Fibroblast of skin of back (primary cell): ENCODE data around the gene JAKMIP3.
A peak's percentile ranks its signal among the peaks of the same experiment; 100 is the strongest.

Experiments
- DNase-seq: peaks from one replicate; pipeline ENCODE4 v3.0.0-alpha.2; 2013

JAKMIP3 gene

GRCh38 chr10:132043861-132044695 is 21.7 kb upstream of the JAKMIP3 start:
- DNase-seq = no peak

- DNase-seq = no peak
Observed at GRCh38 chr10:132044803-132045202, 20.9 kb upstream of the JAKMIP3 start.

GRCh38 chr10:132045324-132045723 is 20.4 kb upstream of the JAKMIP3 start:
- DNase-seq = no peak

- DNase-seq = no peak
Observed at GRCh38 chr10:132047575-132048293, 18.0 kb upstream of the JAKMIP3 start.

- DNase-seq = no peak
Observed at GRCh38 chr10:132048294-132048667, 17.5 kb upstream of the JAKMIP3 start.

GRCh38 chr10:132050191-132050590 is 15.6 kb upstream of the JAKMIP3 start:
- DNase-seq = no peak

- no peak for DNase-seq
Observed at GRCh38 chr10:132052124-132052523, 13.6 kb upstream of the JAKMIP3 start.

GRCh38 chr10:132054564-132054963 is 11.2 kb upstream of the JAKMIP3 start:
- no peak for DNase-seq

GRCh38 chr10:132055616-132056015 is 10.1 kb upstream of the JAKMIP3 start:
- no peak for DNase-seq

GRCh38 chr10:132056663-132057062 is 9.1 kb upstream of the JAKMIP3 start:
- DNase-seq = no peak

GRCh38 chr10:132057191-132057681 is 8.5 kb upstream of the JAKMIP3 start:
- DNase-seq = no peak

- DNase-seq = no peak
Observed at GRCh38 chr10:132058111-132058745, 7.5 kb upstream of the JAKMIP3 start.

- DNase-seq = no peak
Observed at GRCh38 chr10:132058793-132059759, 6.7 kb upstream of the JAKMIP3 start.

GRCh38 chr10:132059760-132060508 is 5.8 kb upstream of the JAKMIP3 start:
- DNase-seq = no peak

- no peak for DNase-seq
Observed at GRCh38 chr10:132061030-132061429, 4.7 kb upstream of the JAKMIP3 start.

- DNase-seq = no peak
Observed at GRCh38 chr10:132061465-132061864, 4.3 kb upstream of the JAKMIP3 start.

- DNase-seq = no peak
Observed at GRCh38 chr10:132062116-132062515, 3.6 kb upstream of the JAKMIP3 start.

- no peak for DNase-seq
Observed at GRCh38 chr10:132062641-132063390, 2.9 kb upstream of the JAKMIP3 start.

GRCh38 chr10:132063432-132063831 is 2.3 kb upstream of the JAKMIP3 start:
- DNase-seq = no peak

- peak; percentile 2 for DNase-seq
Observed at GRCh38 chr10:132064082-132064755, 1.5 kb upstream of the JAKMIP3 start.
